ENCODE data around the gene SSRP1. TPM values are rescaled to one million over a fixed set of nuclear protein-coding genes. Genes with fewer than 3 reads are reported as not detected.

The SSRP1 gene
- total and polyA plus RNA-seq, 2 of the 4 experiments (the other 2 are of a cell fraction) = 106 to 146 TPM

GRCh38 chr11:57379732-57380131 is 44.0 kb upstream of the SSRP1 start:
- in situ Hi-C loops (cut with MboI; ENCODE audit: low sequenced_read_pairs) = no loop called here
- no peak overlapping the region for H2AK9ac ChIP-seq (replicated peaks; ENCODE audit: low read depth, low read length, poor library complexity)
- no peak overlapping the region for H3K23ac ChIP-seq (ENCODE audit: low read depth, low read length)
- H3K18ac ChIP-seq (ENCODE audit: low read depth, low read length) = no peak overlapping the region
- no TSS peak for BruUV-seq (replicated peaks)
- 0 out of 2 replicates have a peak, but pooled peaks cover 6% of the 10 kb centered on the region for H4K20me1 ChIP-seq (ENCODE audit: insufficient read depth, low read length)
- H3K9ac ChIP-seq (ENCODE audit: low read depth, low read length) = no peak overlapping the region
- no peaks in the 10 kb centered on the region for H3K36me3 ChIP-seq (ENCODE audit: control insufficient read depth, insufficient read depth, low read length)
- H3K4me3 ChIP-seq (ENCODE audit: insufficient read depth, low read depth, low read length) = no peak overlapping the region
- DNase-seq (peak; percentile 24), ATAC-seq (ENCODE audit: low read depth) (no peak)
- no peak overlapping the region for H3K27ac ChIP-seq (ENCODE audit: insufficient read depth, low read length)
- no peak overlapping the region for H3K4ac ChIP-seq (ENCODE audit: low read depth, low read length)
- H3K14ac ChIP-seq (replicated peaks; ENCODE audit: low read depth, low read length) = no peak overlapping the region
- H3K4me2 ChIP-seq (ENCODE audit: low read depth, low read length) = no peak overlapping the region
- no peaks in the 10 kb centered on the region for H3K9me1 ChIP-seq (ENCODE audit: insufficient read depth, low read length)
- no peaks in the 10 kb centered on the region for H3K79me1 ChIP-seq (ENCODE audit: low read depth in 1 of 2, low read length in 2 of 2)
- no peak overlapping the region for H2AK5ac ChIP-seq (ENCODE audit: low read depth, low read length)
- H3K56ac ChIP-seq (ENCODE audit: extremely low read depth, insufficient read depth, low read length) = no peak overlapping the region
- H3K4me1 ChIP-seq (ENCODE audit: control insufficient read depth, insufficient read depth, low read length) = no peaks in the 10 kb centered on the region
- peaks cover 11% of the 10 kb centered on the region for H3K27me3 ChIP-seq (ENCODE audit: control insufficient read depth, insufficient read depth, low read length)
- TF ChIP-seq MAZ (IDR thresholded peaks at IDR 0.05; ENCODE audit: borderline replicate concordance, low read depth, low read length) (no peak), RAD21 (IDR thresholded peaks at IDR 0.05; ENCODE audit: low read length) (no peak), CEBPB (IDR thresholded peaks at IDR 0.05; ENCODE audit: low read depth, low read length) (no peak), POLR2A (IDR thresholded peaks at IDR 0.05; ENCODE audit: low read depth, low read length) (no peak), NFE2L2 (IDR thresholded peaks at IDR 0.05; ENCODE audit: low read depth, low read length) (no peak), FOS (IDR thresholded peaks at IDR 0.05; ENCODE audit: low read depth, low read length) (no peak), CTCF (conservative IDR thresholded peaks at IDR 0.05; ENCODE audit: low read depth, low read length) (no peak), RCOR1 (IDR thresholded peaks at IDR 0.05; ENCODE audit: insufficient replicate concordance, low read length) (no peak), MAFK (IDR thresholded peaks at IDR 0.05; ENCODE audit: low read depth, low read length) (no peak), MXI1 (IDR thresholded peaks at IDR 0.05; ENCODE audit: borderline replicate concordance, low read depth, low read length) (no peak), RFX5 (IDR thresholded peaks at IDR 0.05; ENCODE audit: low read depth, low read length) (no peak), ELK1 (IDR thresholded peaks at IDR 0.05; ENCODE audit: borderline replicate concordance, low read depth, low read length) (no peak)
- peak overlapping the region; percentile 33 for H2AFZ ChIP-seq (replicated peaks; ENCODE audit: low read length, poor library complexity)
- H4K91ac ChIP-seq (ENCODE audit: insufficient read depth, low read depth, low read length) = no peak overlapping the region
- H2BK15ac ChIP-seq (ENCODE audit: low read depth, low read length) = no peak overlapping the region
- intact Hi-C loops (cut with micrococcal nuclease) = no loop called here
- CTCF ChIA-PET = no interaction called here
- no peak overlapping the region for H2BK5ac ChIP-seq (ENCODE audit: low read depth, low read length, poor library complexity, severe bottlenecking)
- WGBS, 2 experiments (ENCODE audit: extremely low coverage in 2 of 2, insufficient read length in 1 of 2) = no CpG with 5 or more reads among the region's 10 CpGs
- H4K8ac ChIP-seq (ENCODE audit: low read depth in 2 of 2, low read length in 2 of 2) = no peak overlapping the region
- no peak overlapping the region for H2BK20ac ChIP-seq (ENCODE audit: low read depth, low read length)
- POLR2A ChIA-PET (ENCODE audit: unreplicated experiment) = no interaction called here
- no peaks in the 10 kb centered on the region for H3K9me3 ChIP-seq (ENCODE audit: control insufficient read depth, insufficient read depth, low read length)
- dilution Hi-C loops (cut with HindIII; ENCODE audit: low sequenced_read_pairs, unreplicated experiment) = no loop called here
- H2BK120ac ChIP-seq (ENCODE audit: low read depth, low read length) = no peak overlapping the region
- no peak overlapping the region for H4K5ac ChIP-seq (ENCODE audit: low read depth, low read length)
